ENCODE results near the gene REXO5. TPM values are rescaled to one million over a fixed set of nuclear protein-coding genes. Genes with fewer than 3 reads are reported as not detected.

Gene REXO5
- total RNA-seq, 1 experiment from 2014 or later, result 4.0 TPM

DNA sequence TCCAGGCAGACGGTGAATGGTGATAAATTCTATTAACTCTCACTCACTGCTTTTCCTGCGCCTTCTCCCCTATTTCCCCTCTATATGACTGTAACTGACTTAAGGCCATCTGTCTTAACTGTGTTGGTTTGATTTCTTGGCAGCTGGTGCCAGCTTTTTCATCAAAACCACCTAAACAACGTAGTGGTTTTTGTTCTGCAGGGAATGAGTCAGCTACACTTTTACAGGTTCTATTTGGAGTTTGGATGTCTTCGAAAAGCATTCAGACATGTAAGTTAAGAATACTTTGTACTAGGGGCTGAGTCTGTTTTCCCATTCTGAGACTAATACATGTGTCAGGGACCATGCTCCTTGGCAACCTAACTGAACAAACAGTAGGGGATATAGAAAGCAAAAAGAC is 8.5 kb downstream of the REXO5 start:
- peak; percentile 92 for ATAC-seq
- 0 out of 2 replicates have a peak overlapping the region, but pooled peaks have one; percentile 18 for H3K27ac ChIP-seq (ENCODE audit: low read length)
- no peaks in the 10 kb centered on the region for H3K9me3 ChIP-seq (ENCODE audit: low read length)
- TF ChIP-seq EZH2phosphoT487 (IDR thresholded peaks at IDR 0.05; ENCODE audit: borderline replicate concordance, low read length), result no peak
- no peak for TF ChIP-seq EZH2 (IDR thresholded peaks at IDR 0.05; ENCODE audit: low read length, unreplicated experiment)
- TF ChIP-seq, protein P1, sequence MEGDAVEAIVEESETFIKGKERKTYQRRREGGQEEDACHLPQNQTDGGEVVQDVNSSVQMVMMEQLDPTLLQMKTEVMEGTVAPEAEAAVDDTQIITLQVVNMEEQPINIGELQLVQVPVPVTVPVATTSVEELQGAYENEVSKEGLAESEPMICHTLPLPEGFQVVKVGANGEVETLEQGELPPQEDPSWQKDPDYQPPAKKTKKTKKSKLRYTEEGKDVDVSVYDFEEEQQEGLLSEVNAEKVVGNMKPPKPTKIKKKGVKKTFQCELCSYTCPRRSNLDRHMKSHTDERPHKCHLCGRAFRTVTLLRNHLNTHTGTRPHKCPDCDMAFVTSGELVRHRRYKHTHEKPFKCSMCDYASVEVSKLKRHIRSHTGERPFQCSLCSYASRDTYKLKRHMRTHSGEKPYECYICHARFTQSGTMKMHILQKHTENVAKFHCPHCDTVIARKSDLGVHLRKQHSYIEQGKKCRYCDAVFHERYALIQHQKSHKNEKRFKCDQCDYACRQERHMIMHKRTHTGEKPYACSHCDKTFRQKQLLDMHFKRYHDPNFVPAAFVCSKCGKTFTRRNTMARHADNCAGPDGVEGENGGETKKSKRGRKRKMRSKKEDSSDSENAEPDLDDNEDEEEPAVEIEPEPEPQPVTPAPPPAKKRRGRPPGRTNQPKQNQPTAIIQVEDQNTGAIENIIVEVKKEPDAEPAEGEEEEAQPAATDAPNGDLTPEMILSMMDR (conservative IDR thresholded peaks at IDR 0.05; ENCODE audit: low read depth, low read length), result no peak
- intact Hi-C loops (cut with micrococcal nuclease), result no loop called here
- H4K20me1 ChIP-seq (ENCODE audit: low read length), result no peaks in the 10 kb centered on the region
- BruUV-seq (replicated peaks), result no TSS peak
- no peak overlapping the region for H3K9ac ChIP-seq (ENCODE audit: low read length)
- H2AFZ ChIP-seq (ENCODE audit: low read length), result no peak overlapping the region
- no peaks in the 10 kb centered on the region for H3K79me2 ChIP-seq (ENCODE audit: low read length)
- H3K4me2 ChIP-seq (ENCODE audit: low read length), result no peak overlapping the region
- H3K36me3 ChIP-seq (ENCODE audit: low read depth, low read length), result no peaks in the 10 kb centered on the region
- no peaks in the 10 kb centered on the region for H3K9me2 ChIP-seq (replicated peaks; ENCODE audit: low read length)
- DNase-seq, result peak; percentile 9
- POLR2A ChIA-PET (ENCODE audit: unreplicated experiment), result interaction anchor here (0.6 kb wide), 1 partner anchor 8 kb away, joined by 4 read pairs; the partner anchor contains the start of genes ERI2 and REXO5
- no peaks in the 10 kb centered on the region for H3F3A ChIP-seq (ENCODE audit: low read length, unreplicated experiment)
- no peaks in the 10 kb centered on the region for H3K4me1 ChIP-seq (ENCODE audit: insufficient read depth, low read length)
- H3K27me3 ChIP-seq (ENCODE audit: low read length), result no peaks in the 10 kb centered on the region
- H3K4me3 ChIP-seq (ENCODE audit: low read length), result no peak overlapping the region
- CTCF ChIA-PET, result no interaction called here

DNA sequence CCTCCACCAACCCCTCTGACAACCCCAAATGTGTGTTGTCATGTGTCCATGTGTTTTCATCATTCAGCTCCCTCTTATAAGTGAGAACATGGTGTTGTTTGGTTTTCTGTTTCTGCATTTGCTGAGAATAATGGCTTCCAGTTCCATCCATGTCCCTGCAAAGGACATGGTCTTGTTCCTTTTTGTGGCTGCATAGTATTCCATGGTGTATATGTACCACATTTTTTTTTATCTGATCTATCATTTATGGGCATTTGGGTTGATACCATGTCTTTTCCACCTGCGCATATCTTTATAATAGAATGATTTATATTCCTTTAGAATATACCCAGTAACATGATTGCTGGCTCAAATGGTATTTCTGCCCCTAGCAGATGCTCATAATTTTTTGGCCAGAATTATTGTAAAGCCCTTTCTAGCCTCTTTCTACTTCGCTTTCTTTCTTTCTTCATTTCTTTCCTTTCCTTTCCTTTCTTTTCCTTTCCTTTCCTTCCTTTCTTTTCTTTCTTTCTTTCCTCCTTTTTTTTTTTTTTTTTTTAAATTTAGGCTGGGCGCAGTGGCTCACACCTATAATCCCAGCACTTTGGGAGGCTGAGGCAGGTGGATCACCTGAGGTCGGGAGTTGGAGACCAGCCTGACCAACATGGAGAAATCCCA is 12.7 kb downstream of the REXO5 start:
- Histone ChIP-seq H3K79me2 (ENCODE audit: low read length) (no peaks in the 10 kb centered on the region), H4K20me1 (ENCODE audit: low read length) (no peaks in the 10 kb centered on the region), H3K36me3 (ENCODE audit: low read depth, low read length) (no peaks in the 10 kb centered on the region), H3F3A (ENCODE audit: low read length, unreplicated experiment) (no peaks in the 10 kb centered on the region), H3K27me3 (ENCODE audit: low read length) (no peaks in the 10 kb centered on the region), H3K27ac (ENCODE audit: low read length) (no peak overlapping the region), H2AFZ (ENCODE audit: low read length) (no peak overlapping the region), H3K4me2 (ENCODE audit: low read length) (no peak overlapping the region), H3K4me3 (ENCODE audit: low read length) (no peak overlapping the region), H3K9me3 (ENCODE audit: low read length) (no peaks in the 10 kb centered on the region), H3K9me2 (replicated peaks; ENCODE audit: low read length) (no peaks in the 10 kb centered on the region), H3K9ac (ENCODE audit: low read length) (no peak overlapping the region), H3K4me1 (ENCODE audit: insufficient read depth, low read length) (no peaks in the 10 kb centered on the region)
- ATAC-seq (no peak), DNase-seq (no peak)
- BruUV-seq (replicated peaks), result no TSS peak
- ChIA-PET POLR2A (ENCODE audit: unreplicated experiment) (interaction anchor here (0.6 kb wide), 1 partner anchor 15 kb away, joined by 3 read pairs; no protein-coding TSS in a partner anchor), CTCF (no interaction called here)
- TF ChIP-seq EZH2phosphoT487 (IDR thresholded peaks at IDR 0.05; ENCODE audit: borderline replicate concordance, low read length) (no peak), EZH2 (IDR thresholded peaks at IDR 0.05; ENCODE audit: low read length, unreplicated experiment) (no peak)
- TF ChIP-seq, protein P1 (conservative IDR thresholded peaks at IDR 0.05; ENCODE audit: low read depth, low read length), result no peak
- intact Hi-C loops (cut with micrococcal nuclease), result no loop called here

DNA sequence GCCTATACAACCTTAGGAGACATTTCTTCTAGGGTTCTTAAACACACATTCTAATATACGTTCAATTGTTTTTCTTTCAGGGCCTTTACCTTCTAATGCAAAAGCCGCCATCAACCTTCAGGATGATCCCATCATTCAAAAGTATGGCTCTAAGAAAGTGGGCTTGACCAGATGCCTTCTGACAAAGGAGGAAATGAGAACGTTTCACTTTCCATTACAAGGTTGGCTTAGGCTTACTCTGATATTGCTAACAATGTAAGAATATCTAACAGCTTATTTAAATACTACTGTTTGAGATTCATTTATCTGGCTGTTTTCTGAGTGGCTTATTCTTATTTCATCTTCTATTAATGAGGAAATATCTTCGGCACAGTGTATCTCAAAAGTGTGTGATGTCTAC is 15.4 kb downstream of the REXO5 start:
- H3K27me3 ChIP-seq (ENCODE audit: low read length), result no peaks in the 10 kb centered on the region
- no peaks in the 10 kb centered on the region for H3K9me2 ChIP-seq (replicated peaks; ENCODE audit: low read length)
- CTCF ChIA-PET, result no interaction called here
- intact Hi-C loops (cut with micrococcal nuclease), result no loop called here
- H3K4me2 ChIP-seq (ENCODE audit: low read length), result no peak overlapping the region
- H3K79me2 ChIP-seq (ENCODE audit: low read length), result no peaks in the 10 kb centered on the region
- no peaks in the 10 kb centered on the region for H4K20me1 ChIP-seq (ENCODE audit: low read length)
- H3K9me3 ChIP-seq (ENCODE audit: low read length), result no peaks in the 10 kb centered on the region
- no peaks in the 10 kb centered on the region for H3F3A ChIP-seq (ENCODE audit: low read length, unreplicated experiment)
- peaks cover 9% of the 10 kb centered on the region; the same call in 1 of the 2 replicates for H3K36me3 ChIP-seq (ENCODE audit: low read depth, low read length)
- TF ChIP-seq EZH2phosphoT487 (IDR thresholded peaks at IDR 0.05; ENCODE audit: borderline replicate concordance, low read length), result no peak
- DNase-seq (no peak), ATAC-seq (no peak)
- H3K27ac ChIP-seq (ENCODE audit: low read length), result no peak overlapping the region
- POLR2A ChIA-PET (ENCODE audit: unreplicated experiment), result no interaction called here
- H3K4me3 ChIP-seq (ENCODE audit: low read length), result no peak overlapping the region
- no peak overlapping the region for H2AFZ ChIP-seq (ENCODE audit: low read length)
- H3K4me1 ChIP-seq (ENCODE audit: insufficient read depth, low read length), result no peaks in the 10 kb centered on the region
- no TSS peak for BruUV-seq (replicated peaks)
- no peak overlapping the region for H3K9ac ChIP-seq (ENCODE audit: low read length)
